HG03520 (cell line): Measurements from ENCODE around the gene LATS2.

ENCODE experiments used
- ATAC-seq: cut with Tn5 transposase; IDR thresholded peaks from one replicate; pipeline ENCODE4 v1.9.1; 2021; ENCODE audit warnings: mild to moderate bottlenecking, moderate library complexity; ENCODE audit not compliant: unreplicated experiment

The LATS2 gene

GRCh38 chr13:21061029-21061763, at the start of gene LATS2:
LATS2 (minus strand) TSS chr13:21061586; CDS start chr13:21046026, 15,560 bp downstream.
- peak; percentile 87 for ATAC-seq

DNA sequence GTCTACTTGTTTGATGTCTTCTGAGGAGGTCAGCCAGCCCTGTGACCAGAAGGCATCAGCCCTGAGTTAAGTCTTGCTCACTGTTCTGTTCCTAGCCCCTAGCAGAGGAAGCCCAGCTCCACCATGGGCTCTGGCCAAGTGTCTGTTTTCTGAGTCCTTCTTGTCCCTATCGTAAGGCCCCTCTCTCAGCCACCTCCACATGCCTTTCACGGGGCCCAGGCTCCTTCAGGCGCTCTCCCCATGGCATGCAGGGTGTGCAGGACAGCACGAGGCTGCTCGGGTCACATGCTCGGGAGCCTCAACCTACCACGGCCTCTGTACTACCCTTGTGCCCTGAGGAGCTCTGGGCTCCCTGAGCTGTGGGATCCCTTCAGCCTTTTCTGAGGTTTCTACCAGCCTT, 47.8 kb upstream of the LATS2 start:
- no peak for ATAC-seq

GRCh38 chr13:21106089-21106488, 44.7 kb upstream of the LATS2 start:
- ATAC-seq, result no peak

DNA sequence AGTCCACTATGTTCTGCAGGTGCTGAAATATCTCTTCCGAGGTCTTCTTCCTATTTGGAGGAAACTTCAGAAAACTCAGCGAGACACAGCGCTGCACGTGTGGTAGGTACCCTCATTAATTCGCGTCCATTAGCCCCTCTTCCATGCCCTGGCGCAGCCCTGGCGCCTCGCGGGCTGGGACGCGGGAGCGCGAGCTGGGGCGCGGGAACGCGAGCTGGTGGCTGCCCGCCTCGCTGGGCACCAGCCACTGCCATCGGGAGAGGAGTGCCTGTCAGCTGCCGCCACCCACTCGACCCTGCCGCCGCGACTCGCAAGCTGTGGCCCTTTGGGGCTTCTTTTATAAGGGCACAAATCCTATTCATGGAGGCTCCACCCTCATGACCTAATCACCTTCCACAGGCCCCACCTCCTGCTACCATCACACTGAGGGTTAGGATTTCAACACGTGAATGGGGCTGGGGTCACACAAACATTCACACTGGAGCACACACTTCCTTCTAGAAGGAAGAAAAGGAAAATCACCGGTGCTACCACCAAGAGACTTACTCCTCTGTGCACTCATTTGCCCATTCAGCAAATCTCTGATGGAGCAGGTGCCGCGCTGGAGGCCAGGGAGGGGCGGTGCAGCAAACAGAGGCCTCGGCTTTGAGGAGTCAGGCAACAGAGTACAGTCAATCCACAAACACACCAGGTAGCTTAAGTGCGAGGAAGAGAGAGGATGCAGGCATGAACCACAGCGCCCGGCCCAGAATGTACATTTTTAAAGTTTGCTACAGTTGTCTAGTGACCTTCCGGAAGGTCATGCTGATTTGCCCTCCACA, 43.0 kb upstream of the LATS2 start:
- no peak for ATAC-seq

DNA sequence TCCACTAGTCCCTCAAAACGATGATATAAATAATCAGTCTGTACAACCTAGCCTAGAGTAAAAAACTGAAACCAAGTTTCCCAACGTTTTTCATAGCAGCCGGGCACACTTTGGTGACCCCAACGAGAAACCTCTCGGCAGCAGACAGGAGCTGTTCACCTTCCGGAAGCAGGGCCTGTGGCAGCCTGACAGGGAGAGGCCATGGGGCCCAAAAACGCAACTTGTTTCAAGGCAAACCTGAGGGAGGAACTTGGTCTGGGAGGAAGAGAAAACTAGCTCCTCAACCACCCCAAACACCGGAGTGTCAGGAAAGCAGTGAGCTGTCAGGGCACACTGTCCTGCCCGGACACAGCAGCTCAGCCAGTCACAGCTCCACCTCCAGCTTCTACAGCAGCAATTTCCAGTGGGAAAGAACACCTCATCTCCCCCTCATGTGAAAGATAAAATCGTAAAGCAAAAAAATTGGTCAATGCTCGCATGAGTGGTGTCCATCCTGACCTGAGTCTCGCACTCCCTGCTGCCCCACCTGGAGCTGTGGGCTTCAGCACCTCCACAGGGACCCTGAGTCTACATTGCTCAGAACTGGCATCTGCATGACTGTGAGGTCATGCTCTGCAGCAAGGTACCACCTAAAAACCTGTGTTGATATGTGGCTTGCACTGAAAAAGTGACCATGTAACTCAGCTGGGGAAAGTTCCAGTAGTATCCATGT, 40.6 kb upstream of the LATS2 start:
- ATAC-seq, result no peak

DNA sequence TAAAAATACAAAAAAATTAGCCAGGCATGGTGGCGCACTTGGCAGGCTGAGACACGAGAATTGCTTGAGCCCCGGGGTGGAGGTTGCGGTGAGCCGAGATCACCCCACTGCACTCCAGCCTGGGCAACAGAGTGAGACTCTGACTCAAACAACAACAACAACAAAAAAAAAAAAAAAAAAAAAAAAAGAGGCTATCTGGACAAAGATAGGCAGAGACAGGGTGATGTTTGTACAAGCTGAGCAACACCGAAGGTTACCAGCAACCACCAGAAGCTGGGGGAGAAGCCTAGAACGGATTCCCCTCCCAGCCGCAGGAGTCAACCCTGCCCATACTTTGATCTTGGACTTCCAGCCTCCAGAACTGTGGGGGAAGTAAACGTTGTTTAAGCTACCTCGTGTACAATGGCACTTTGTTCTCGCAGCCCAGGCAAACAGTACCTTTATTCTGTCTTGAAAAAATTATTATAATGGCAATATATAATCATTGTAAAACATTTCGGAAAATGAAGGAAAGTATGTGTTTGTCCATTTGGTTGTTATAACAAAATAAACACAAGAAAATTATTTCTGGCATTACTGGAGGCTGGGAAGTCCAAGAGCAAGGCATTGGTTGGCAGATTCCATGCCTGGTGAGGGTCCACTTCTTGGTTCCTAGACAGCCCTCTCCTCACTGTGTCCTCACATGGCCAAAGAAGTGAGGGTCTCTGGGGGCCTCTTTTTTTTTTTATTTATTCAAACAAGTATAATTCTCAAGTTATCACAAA, 39.8 kb upstream of the LATS2 start:
- ATAC-seq, result no peak

GRCh38 chr13:21100211-21100610, 38.8 kb upstream of the LATS2 start:
- no peak for ATAC-seq

GRCh38 chr13:21095311-21095710, 33.9 kb upstream of the LATS2 start:
- ATAC-seq, result no peak

GRCh38 chr13:21089830-21090229, 28.4 kb upstream of the LATS2 start:
- ATAC-seq, result no peak

DNA sequence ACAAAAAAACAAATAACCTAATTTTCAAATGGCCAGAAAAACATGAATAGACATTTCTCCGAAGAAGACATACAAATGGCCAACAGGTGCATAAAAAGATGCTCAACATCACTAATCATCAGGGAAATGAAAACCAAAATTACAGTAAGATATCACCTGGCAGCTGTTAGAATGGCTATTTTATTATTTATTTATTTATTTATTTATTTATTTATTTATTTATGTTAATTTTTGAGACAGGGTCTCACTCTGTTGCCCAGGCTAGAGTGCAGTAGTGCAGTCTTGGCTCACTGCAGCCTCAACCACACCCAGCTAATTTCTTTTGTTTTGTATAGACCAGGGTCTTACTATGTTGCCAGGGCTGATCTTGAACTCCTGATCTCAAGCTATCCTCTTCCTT, 27.1 kb upstream of the LATS2 start:
- no peak for ATAC-seq

DNA sequence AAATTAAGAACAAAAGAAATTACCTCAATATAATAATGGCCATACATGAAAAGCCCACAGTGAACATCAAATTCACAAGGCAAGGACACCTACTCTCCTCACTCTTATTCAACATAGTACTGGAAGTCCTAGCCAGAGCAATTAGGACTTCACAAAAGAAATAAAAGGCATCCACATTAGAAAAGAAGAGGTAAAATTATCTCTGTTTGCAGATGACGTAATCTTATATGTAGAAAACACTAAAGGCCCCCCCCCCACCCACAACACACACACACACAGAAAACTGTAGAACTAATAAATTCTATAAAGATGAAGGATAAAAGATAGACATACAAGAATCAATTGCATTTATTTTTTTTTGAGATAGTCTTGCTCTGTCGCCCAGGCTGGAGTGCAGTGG, 25.5 kb upstream of the LATS2 start:
- ATAC-seq, result no peak

DNA sequence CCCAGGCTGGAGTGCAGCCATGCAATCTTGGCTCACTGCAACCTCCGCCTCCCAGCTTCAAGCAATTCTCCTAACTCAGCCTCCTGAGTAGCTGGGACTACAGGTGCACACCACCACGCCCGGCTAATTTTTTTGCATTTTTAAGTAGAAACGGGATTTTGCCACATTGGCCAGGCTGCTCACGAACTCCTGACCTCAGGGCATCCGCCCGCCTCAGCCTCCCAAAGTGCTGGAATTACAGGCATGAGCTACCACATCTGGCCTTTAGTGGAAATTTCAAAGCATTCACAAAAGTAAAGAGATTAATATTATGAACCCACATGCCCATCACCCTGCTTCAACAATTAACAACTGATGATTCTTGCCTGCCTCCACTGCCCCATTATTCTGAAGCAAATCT, 20.5 kb upstream of the LATS2 start:
- no peak for ATAC-seq

DNA sequence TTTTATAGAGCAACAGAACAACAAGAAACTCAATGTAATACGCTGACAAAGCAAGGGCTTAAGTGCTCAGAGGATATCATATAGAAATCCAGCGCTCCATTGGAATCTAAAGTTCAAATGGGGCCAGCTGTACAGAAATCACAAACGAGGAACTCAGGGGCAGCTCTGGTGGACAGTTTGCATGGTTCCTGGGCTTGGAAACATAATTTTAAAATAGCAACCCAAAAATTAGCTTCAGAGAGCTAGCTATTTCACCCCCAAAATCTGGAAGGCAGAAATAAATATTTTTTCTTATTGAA, 19.2 kb upstream of the LATS2 start:
- no peak for ATAC-seq

DNA sequence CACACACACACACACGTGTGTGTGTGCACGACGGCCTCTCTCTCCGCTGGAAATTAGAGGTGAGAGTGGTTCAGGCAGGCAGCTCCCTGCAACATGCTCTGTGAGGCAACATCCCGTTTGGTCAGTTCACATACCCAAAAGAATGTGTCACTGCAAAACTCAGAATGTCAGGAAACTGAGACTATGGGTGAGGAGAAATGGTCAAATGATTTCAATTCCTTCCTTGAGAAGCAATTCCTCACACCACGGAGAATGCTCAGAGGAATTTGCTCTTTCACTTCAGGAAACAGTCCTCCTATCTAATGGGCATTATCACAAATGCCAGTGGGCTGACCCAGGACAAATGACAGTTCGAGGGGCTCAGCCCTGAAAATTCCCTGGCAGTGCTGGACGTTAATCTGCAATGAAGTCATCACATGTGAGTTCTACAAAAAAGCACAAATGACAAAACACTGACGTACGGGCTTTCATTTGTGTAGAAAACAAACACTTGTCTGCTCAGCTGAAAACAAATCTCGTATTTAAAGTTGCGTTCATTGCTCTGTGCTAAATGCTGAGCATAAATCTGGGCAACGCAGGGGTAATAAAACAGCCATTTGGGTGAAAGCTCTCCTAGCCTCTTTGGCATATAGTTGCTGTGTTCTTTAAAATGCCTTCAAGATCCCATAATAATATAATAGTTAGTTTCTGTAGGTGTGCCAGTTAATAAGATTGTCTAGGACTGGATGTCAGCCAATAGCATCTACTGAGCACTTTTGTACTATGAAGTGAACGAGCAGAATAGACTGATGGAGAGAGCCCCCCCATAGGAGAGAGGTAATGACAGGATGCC, 18.6 kb upstream of the LATS2 start:
- ATAC-seq, result no peak

DNA sequence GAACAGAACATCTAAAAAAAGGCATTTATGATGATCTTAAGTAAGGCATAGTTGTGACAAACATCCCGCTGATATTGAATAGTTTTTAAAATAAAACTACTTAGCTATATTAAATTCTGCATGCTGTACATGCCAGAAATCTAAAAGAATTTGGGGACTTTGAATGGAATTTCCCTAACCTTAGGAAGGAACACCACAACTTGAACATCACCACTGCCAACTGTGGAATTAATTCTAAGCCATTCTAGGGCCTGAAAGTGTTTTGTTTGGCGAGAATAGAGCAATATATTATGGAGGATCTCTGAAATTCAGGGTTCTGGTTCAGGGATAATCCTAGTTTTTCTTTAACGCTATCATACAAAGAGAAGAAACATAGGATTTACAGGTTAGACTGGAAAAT, 17.8 kb upstream of the LATS2 start:
- ATAC-seq, result no peak

- no peak for ATAC-seq
Measured at GRCh38 chr13:21078501-21078900, 17.1 kb upstream of the LATS2 start.

- ATAC-seq, result no peak
Measured at GRCh38 chr13:21077788-21078353, 16.5 kb upstream of the LATS2 start.

DNA sequence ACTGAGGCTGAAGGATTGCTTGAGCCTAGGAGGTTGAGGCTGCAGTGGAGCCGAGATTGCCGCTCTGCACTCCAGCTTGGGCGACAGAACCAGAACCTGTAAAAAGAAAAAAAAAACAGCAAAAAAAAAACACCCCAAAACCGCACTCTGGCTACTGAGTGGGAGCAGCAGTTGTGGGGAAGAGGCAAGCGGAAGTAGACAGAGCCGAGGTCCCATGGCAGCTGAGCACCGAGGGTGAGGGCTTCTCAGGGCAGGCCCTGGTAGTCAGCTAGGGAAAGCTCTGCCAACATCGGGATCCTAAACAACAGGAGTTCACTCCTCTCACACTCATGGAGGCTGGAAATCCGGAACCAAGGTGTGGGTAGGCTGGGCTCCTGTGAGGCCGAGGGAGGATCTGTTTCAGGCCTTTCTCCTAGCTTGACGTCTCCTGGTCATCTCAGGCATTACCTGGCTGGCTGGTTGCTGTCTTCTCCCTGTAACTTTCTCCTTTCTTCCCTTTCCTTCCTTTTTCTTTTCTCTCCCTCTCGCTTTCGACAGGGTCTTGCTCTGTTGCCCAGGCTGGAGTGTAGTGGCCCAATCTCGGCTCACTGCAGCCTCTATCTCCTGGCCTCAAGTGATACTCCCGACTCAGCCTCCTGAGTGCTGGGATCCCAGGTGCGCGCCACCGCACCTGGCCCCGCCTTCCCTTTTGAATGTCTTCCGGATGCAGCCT, 15.8 kb upstream of the LATS2 start:
- ATAC-seq, result no peak

GRCh38 chr13:21076253-21076652, 14.9 kb upstream of the LATS2 start:
- ATAC-seq, result no peak
